HK-2 (cell line): ENCODE measurements around the gene TBC1D22A.

Experiments
- DNase-seq: peaks from one replicate; pipeline ENCODE4 v3.0.0-alpha.2; 2018; ENCODE audit not compliant: unreplicated experiment

The TBC1D22A gene

DNA sequence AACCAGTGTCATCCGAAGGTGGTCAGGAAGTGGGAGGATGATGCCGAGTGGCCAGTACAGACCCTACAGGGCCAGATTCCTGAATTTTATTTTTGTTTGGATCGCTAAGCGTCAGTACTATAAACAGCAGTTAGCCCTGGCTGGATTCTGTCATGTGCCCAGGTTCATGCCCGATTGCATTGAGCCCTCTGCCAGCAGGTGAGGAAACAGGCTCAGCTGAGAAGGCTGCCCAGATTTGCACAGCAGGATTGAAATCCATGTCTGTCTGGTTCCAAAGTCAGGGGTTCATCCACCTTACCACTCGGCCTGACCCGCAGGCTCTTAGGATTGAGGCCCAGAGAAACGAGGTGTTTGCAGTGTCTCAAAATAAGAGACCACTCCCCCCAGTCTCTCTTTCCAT is 9.1 kb upstream of the TBC1D22A start:
- DNase-seq, result no peak

DNA sequence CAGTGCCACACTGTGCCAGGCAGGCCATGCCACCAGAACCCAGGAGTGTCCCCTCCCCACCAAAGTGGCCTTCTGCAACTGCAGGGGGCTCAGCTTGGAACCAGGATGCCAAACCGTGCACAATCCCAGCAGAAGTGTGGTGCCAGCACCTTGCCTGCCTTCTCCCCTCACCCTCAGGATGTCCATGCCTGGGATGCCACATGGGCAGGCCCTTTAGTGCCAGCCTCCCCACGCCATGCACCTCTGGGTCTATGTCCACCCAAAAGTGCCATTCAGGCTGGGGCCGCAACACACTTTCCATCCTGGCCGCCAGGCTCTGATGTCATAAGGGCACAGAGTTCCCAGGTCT is 8.7 kb upstream of the TBC1D22A start:
- DNase-seq, result no peak

DNA sequence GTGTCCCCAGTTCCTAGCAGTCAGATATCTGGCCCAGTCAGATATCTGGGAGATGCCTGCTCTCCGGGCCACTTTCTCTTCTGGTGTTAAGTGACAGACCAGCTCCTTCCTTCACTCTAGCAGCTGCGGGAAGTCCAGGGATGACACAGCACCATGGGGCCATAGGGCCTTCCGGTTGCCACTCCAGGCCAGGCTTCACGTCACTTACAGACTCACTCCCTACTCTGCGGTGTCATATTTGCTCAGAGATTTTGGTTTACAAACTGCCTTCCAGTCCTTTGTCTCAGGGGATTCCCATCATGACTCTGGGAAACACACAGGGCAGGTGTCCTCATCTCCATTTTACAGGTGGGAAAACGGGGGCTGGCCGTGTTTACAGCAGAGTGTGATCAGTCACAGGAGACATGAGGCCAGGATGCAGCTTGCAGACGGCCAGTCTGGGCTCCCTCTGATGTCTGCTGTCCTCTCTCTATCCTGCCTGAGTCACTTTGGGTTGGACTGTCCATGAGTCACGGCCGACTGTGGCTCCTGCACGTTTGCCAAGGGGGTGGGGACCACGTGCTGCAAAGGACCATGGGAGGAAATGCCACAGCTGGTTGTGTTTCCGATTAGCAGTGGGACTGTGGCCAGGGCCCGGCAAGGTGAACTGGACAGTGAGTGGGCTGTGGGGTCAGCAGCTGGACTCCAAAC is 8.2 kb upstream of the TBC1D22A start:
- DNase-seq, result peak; percentile 92

GRCh38 chr22:46754826-46755225 is 7.6 kb upstream of the TBC1D22A start:
- no peak for DNase-seq

DNA sequence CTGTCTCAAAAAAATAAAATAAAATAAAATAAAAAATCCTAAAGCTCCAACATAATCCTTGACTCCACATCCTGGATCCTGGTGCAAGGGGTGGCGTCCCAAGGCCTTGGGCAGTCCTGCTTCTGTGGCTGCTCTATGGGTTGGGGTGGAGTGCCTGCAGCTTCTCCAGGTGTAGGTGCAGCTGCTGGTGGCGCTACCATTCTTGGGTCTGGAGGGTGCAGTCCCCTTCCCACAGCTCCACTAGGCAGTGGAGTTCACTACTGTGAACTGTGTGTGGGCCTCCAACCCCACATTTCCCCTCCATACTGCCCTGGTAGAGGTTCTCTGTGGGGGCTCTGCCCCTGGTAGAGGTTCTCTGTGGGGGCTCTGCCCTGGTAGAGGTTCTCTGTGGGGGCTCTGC is 6.9 kb upstream of the TBC1D22A start:
- no peak for DNase-seq

- DNase-seq, result no peak
These were observed 6.4 kb upstream of the TBC1D22A start for GRCh38 chr22:46756097-46756496.

DNA sequence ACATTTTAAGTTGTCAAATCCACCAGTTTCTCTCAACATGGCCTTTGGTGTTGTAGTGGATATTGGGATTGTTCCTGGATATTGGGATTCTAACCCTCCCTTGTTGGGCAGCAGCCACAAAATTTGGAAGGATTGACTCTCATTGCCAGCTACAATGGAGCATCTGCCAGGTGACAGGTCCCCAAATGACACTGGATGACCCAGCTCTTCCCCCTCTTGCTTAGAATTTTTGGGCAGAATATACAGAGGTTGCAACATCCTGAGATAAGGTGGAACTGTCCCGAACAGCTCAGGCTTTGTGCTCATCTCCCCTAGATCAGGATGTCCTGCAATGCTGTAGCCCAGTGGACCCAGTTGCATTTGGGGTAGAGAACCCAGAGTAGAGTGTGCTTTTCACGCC is 5.3 kb upstream of the TBC1D22A start:
- no peak for DNase-seq

GRCh38 chr22:46758121-46758520 is 4.3 kb upstream of the TBC1D22A start:
- no peak for DNase-seq

GRCh38 chr22:46758867-46759290 is 3.6 kb upstream of the TBC1D22A start:
- DNase-seq, result peak; percentile 31

- DNase-seq, result no peak
These were observed 1.4 kb upstream of the TBC1D22A start for GRCh38 chr22:46761017-46761416.

DNA sequence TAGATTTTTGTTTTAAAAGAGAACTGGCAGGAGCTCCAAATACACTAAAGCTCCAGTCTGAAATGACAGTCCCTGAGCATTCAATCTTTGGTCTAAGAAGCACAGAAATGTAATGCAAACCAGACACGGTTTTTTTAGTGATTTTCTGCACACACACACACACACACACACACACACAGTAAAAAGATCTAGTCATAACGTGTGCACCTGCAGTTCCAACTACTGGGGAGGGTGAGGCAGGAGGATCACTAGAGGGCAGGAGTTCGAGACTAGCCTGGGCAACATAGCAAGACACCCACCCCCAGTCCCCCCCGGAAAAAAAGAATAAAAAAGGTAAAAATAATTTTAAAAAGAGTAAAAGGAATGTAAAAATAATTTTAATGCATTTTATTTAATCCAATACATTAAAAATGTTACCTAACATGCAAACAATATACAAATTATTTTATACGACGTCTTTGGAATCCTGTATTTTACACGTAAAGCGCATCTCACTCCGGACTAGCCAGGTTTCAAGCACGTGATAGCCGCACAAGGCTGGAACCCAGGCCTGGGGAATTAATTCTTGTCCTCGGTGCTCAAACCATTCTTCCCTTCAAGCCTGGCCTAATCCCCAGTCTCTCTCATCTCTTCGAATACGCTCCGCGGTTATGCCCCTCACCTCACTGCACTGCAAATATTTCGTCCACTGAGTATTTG is 762 bp upstream of the TBC1D22A start:
- no peak for DNase-seq

DNA sequence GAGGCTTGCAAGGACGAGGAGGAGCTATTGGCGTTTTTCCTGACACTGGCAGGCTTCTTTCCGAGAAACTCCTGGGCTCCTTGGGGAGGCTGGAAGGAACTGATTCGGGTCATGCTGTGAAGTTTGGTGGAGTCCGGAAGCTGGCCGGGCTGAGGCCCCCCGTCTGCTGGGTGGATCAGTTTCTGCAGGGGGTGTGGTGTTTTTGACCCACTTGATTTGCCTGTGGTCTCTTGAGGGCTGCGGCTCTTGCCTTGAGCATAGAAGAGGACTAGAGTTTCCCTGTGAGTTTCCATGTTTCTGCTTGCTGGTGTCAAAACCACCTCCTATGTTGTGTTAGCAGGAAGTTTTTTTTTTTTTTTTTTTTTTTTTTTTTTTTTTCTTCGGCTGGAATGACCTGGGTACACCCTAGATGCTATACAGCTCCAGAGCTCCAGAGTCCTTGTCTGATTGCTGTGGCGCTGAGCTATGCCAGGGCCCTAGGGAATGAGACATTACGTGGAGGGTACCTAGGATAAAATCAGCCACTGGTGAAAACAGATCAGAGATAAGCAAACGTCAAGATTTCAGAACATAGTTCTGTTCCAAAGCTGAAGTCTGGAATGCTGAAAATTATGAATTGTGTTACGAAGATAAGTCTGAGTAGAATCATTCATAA is 728 bp downstream of the TBC1D22A start:
- DNase-seq, result no peak

DNA sequence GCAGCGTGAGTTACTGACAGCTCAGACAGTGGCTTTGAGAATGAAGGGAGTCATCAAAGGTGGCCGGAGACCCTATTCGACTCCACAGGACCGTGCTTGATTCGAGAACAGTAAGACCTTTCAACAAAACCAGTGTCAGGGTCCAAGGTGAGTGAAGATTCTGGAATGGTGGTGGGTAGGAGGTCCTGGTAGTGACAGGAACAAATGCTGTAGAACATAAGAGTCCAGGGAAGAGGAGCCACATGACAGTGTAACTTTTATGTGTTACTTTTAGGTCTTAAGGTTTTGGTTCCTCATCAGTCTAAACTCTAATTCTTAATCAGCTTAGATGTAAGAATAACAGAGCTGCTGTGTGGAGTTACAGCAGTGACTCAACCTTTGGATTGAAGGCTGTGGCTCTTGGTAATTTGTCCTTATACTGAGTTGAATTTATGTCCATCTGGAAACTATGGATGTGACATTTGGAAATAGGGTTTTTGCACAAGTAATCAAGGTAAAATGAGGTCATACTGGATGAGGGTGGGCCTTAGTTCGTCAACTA is 1.8 kb downstream of the TBC1D22A start:
- DNase-seq, result no peak

DNA sequence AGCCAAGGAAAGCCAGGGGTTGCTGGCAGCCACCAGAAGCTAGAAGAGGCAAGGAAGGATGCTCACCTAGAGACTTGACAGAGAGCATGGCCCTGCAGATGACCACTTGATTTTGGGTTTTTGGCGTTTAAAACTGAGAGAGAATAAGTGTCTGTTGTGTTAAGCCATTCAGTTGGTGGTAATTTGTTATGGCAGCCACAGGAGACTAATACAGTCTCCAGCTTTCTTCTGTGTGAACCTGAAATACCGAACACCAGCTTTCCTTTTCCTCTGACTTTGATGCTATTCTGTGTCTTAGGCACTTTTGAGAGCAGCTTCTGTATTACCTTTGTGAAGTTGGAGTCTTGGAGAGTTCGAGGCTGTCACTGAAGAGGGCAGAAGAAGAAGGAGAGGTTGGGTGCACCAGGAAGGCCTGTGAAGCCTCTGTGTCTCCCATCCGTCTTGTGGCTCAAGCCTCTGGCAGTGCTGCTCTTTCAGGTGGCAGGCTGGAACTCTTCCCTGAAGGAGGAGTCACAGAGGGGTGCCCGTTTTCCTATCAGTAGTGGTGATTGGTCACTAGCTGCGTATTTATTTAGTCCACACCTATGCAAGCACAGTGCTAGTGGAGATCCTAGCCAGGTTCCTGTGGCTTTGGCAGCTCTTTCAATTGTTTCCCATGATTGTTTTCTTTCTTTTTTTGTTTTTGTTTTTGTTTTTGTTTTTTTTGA is 2.5 kb downstream of the TBC1D22A start:
- DNase-seq, result no peak

DNA sequence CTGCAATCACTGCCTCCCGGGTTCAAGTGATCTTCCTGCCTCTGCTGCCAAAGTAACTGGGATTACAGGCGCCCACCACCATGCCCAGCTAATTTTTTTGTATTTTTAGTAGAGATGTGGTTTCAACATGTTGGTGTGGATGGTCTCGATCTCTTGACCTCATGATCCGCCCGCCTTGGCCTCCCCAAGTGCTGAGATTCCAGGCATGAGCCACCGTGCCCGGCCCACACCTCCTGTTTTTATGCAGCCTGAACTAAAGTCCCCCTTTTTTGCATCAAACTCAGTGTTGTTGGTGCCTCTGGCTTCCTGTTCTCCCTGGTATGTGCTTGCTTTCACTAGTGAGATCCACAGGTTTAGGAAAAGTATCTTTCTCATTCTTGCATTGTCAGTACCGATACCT is 4.2 kb downstream of the TBC1D22A start:
- DNase-seq, result no peak

- no peak for DNase-seq
These were observed 5.0 kb downstream of the TBC1D22A start for GRCh38 chr22:46767249-46767985.

- no peak for DNase-seq
These were observed 6.8 kb downstream of the TBC1D22A start for GRCh38 chr22:46769191-46769675.

- no peak for DNase-seq
These were observed 7.3 kb downstream of the TBC1D22A start for GRCh38 chr22:46769706-46770105.

DNA sequence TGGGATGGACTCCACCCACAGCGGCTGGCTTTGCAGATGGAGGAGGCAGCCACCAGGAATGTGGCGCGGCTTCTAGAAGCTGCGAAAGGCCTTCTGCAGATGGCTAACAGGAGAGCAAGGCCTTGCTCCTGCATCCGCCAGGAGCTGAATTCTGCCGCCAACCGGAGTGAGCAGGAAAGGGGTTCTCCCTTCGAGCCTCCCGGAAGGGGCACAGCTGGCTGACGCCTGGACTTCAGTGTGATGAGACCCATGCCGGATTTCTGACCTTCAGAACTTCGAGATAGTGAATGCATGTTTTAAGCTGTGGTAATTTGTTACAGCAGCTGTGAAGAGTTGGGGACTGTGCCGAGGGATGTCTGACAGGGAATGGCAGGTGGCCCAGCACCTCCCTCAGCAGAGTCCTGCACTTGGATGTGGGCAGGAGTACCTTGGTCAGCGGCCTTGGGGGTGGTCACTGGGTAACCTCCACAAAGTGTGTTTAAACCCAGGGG is 7.7 kb downstream of the TBC1D22A start:
- DNase-seq, result no peak

- no peak for DNase-seq
These were observed 8.3 kb downstream of the TBC1D22A start for GRCh38 chr22:46770726-46771125.

DNA sequence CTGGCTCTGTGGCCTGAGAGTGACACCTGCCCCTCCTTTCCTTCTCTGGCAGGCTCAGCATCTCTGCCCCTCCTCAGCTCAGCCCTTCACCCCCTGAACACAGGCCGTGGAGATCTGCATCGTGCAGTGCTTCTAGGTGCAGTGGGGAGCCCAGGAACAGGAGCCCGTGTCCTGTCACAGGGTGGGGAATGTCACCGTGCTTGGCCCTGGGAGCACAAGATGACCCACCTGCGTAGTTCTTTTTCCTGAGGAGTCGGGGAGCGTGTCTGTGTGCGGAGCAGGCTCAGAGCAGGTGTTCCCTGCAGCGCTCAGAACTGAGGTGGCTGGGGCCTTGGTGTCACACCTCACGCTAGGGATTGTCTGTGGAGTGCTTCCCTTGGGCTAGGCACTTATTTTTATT is 10.6 kb downstream of the TBC1D22A start:
- no peak for DNase-seq
